T47D (cell line): ENCODE results near the gene CCDC142.

Experiments
- DNase-seq, 2 experiments: peaks; one replicate each; pipeline versions ENCODE4 v3.0.0 to v3.0.0-alpha.2; 2011 to 2012; ENCODE audit warnings: low read depth in 1 of 2, low spot score in 1 of 2
- JUND ChIP-seq: IDR thresholded peaks from 2 replicates; pipeline ENCODE4 v1.6.1; 2012; ENCODE audit warnings: low read depth
- in situ Hi-C: cut with HindIII; loops from 2 replicates; pipeline ENCODE4 v1.10.0; 2016; ENCODE audit warnings: low sequenced_read_pairs, low pct_unique_long_range_greater_than_20kb

The CCDC142 gene, protein sequence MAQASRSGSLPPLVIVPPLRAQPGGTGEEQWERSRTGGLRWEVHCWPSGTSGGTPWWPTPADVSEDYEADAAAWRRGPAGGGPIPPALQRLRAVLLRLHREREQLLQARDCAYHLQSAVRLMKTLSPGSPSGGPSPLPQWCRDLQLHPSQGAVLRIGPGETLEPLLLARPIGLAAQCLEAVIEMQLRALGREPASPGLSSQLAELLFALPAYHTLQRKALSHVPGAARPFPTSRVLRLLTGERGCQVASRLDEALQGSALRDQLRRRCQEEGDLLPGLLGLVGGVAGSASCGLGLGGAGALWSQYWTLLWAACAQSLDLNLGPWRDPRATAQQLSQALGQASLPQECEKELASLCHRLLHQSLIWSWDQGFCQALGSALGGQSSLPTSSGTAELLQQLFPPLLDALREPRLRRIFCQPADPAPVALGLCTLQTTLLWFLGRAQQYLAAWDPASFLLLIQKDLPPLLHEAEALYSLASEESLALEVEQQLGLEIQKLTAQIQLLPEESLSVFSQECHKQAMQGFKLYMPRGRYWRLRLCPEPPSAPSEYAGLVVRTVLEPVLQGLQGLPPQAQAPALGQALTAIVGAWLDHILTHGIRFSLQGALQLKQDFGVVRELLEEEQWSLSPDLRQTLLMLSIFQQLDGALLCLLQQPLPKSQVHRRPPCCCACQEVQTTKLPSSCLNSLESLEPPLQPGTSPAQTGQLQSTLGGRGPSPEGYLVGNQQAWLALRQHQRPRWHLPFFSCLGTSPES

GRCh38 chr2:74482801-74483674 is at the start of gene CCDC142, which contains the start of gene TTC31:
Gene CCDC142 (minus strand): TSS chr2:74482998. CDS start chr2:74482837, 161 bp downstream.
Gene TTC31 (plus strand): TSS chr2:74483081. CDS start chr2:74483096, 15 bp downstream.
- peak; percentile 69 to 92 for DNase-seq
- no peak for TF ChIP-seq JUND
- in situ Hi-C loops = no loop called here

DNA sequence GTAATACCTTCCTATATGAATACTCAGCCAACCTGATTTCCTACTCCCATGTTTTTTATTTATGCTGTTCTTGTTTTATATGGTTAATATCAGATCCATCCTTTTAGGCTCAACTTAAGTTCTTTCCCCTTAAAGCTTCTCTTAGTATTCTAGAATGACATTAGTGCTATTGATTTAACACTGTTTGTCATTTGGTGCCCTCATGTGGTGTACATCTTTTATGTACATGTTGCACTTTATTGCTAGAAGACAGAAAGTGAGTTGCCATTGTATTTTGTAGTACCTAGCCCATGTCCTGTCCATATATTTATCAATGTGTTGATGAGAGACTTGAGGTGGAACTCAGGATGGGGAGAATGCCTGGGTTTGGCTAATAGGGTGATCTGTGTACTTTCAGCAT is 49.4 kb upstream of the CCDC142 start:
- TF ChIP-seq JUND = no peak
- in situ Hi-C loops = no loop called here
- DNase-seq = peak; percentile 45 to 65

- DNase-seq = no peak
Observed at GRCh38 chr2:74531666-74532065, 48.9 kb upstream of the CCDC142 start.

DNA sequence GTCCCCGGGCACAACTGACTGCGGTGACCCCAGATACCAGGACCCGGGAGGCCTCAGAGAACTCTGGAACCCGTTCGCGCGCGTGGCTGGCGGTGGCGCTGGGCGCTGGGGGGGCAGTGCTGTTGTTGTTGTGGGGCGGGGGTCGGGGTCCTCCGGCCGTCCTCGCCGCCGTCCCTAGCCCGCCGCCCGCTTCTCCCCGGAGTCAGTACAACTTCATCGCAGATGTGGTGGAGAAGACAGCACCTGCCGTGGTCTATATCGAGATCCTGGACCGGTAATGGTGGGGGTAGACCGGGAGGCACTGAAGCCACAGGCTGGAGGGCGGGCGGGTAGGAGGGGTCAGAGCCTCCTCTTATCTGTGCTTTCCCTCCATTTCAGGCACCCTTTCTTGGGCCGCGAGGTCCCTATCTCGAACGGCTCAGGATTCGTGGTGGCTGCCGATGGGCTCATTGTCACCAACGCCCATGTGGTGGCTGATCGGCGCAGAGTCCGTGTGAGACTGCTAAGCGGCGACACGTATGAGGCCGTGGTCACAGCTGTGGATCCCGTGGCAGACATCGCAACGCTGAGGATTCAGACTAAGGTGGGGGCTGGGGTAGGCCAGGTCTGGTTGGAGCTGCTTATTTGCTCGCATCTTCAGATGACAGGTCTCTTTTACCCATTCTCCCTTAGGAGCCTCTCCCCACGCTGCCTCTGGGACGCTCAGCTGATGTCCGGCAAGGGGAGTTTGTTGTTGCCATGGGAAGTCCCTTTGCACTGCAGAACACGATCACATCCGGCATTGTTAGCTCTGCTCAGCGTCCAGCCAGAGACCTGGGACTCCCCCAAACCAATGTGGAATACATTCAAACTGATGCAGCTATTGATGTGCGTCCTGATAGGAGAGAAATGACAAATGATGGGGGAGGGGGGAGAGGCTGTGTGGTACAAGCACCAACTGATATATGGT is 47.7 kb upstream of the CCDC142 start:
- TF ChIP-seq JUND = no peak
- DNase-seq = no peak
- in situ Hi-C loops = no loop called here

More at GRCh38 chr2:74531666-74532065, 48.9 kb upstream of the CCDC142 start:
- TF ChIP-seq JUND = no peak
- in situ Hi-C loops = no loop called here

DNA sequence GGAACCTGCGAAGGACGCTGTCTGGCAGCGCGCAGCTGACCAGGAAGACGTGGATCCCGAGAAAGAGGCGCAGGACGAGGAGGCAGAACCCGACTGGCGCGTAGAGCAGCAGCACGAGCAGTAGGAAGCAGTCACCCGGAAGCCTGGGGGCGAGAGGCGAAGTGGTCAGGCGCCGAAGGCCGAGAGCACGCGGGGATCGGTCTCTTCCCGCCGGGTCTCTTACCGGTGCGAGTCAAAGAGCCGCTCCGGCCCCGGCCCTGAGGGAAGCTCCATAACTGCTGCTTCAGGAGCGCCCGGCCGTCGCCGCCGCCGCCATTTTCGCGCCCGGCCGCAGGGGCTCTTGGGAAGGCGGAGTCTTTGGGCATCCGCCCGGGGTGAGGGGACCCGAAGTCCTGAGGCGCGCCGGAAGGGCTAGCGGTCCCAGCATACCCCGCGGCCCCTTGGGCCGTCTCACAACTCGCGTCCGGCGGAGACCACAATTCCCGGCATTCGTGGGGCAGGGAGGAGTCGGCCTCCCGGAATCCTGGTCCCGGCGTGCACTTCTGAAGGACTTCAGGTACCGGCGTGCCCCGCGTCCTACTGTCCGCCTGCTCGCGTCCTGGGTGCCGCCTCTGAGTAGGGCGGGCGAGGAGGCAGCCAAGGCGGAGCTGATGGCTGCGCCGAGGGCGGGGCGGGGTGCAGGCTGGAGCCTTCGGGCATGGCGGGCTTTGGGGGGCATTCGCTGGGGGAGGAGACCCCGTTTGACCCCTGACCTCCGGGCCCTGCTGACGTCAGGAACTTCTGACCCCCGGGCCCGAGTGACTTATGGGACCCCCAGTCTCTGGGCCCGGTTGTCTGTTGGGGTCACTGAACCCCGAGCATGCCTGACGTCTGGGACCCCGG is 46.8 kb upstream of the CCDC142 start, which contains the start of the genes AUP1 and HTRA2:
Gene AUP1 (minus strand): TSS at position 350 of the 882 bp plus-strand sequence. CDS start 77 bp downstream, at position 273.
Gene HTRA2 (plus strand): TSS at position 577 of the 882 bp plus-strand sequence. CDS start 74 bp downstream, at position 651.
- peak; percentile 97 to 98 for DNase-seq
- in situ Hi-C loops = no loop called here
- TF ChIP-seq JUND = no peak

DNA sequence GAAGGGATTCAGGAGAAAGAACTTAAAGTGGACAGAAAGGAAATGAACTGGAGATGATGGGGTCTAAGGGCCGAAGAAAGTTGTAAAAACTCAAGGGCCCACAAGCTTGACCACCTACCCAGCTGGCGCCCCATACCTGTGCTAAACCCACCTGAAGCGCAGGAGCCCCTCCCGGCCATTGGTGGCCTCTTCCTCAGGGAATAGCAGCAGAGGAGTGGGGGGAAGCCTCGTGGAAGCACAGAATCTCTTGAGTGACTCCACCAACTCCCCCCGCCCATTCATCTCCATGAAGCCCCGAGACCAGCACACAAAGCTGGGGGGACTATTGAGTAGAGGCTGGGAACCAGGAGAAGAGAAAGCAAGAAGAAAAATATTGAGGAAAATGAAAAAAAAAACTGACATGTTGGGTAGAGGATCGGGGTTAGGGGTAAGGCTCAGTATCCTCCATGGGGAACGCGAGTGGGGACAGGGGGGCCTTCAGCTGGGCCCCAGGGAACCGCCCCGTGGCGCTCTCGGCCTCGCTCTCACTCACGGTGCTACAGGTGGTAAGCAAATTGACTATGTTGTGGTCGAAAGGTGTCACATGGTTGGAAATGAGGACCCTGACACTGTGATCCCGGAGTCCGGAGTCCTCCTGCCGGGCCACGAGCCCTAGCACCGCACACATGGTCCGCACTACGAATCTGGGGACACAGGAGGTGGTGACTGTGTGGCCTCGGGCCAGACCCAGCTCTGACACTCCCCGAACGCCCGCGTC is 46.0 kb upstream of the CCDC142 start:
- no peak for DNase-seq
- TF ChIP-seq JUND = no peak
- in situ Hi-C loops = no loop called here

GRCh38 chr2:74527741-74528140 is 44.9 kb upstream of the CCDC142 start:
- DNase-seq = no peak
- in situ Hi-C loops = no loop called here
- no peak for TF ChIP-seq JUND

DNA sequence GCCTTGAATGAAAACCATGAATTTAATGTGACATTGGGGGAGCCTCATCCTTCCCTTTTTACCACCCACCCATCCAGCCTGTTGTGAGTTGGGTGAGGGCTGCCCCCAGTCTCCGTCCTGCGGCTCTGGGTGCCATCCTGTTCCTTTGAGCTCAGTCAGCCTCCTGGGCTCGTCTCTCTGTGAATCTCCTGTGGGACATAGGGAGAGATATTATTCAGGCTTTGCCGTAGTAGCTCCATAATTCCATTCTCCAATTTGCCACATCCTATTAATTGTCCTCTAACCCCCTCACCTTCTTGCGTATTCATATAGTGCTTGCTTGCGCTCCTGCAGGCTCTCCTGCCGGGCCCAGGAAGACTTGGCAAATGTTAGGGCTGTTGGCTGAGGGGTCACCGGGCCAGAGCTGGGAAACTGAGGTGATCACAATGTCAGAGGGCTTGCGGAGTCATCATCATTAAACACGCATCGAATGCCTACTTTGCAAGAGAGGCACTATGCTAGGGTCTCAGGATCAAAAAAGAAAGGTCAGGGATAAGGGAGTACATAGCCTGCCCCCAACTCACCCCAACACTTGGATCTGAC is 43.9 kb upstream of the CCDC142 start:
- in situ Hi-C loops = no loop called here
- TF ChIP-seq JUND = no peak
- DNase-seq = no peak
